ENCODE data around the gene PRIMA1.

GRCh38 chr14:93741556-93742230, 46.6 kb downstream of the PRIMA1 start:
- TF ChIP-seq EZH2 (IDR thresholded peaks at IDR 0.05; ENCODE audit: low read length, missing control alignments) = no peak
- TF ChIP-seq, protein P1, sequence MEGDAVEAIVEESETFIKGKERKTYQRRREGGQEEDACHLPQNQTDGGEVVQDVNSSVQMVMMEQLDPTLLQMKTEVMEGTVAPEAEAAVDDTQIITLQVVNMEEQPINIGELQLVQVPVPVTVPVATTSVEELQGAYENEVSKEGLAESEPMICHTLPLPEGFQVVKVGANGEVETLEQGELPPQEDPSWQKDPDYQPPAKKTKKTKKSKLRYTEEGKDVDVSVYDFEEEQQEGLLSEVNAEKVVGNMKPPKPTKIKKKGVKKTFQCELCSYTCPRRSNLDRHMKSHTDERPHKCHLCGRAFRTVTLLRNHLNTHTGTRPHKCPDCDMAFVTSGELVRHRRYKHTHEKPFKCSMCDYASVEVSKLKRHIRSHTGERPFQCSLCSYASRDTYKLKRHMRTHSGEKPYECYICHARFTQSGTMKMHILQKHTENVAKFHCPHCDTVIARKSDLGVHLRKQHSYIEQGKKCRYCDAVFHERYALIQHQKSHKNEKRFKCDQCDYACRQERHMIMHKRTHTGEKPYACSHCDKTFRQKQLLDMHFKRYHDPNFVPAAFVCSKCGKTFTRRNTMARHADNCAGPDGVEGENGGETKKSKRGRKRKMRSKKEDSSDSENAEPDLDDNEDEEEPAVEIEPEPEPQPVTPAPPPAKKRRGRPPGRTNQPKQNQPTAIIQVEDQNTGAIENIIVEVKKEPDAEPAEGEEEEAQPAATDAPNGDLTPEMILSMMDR (conservative IDR thresholded peaks at IDR 0.05 in 1 of 2, IDR thresholded peaks at IDR 0.05 in 1 of 2; ENCODE audit: low read depth in 1 of 2, low read length in 2 of 2) = no peak

Measured in fibroblast of lung (primary cell).